Measurements from ENCODE around the gene CCDC180.

DNA sequence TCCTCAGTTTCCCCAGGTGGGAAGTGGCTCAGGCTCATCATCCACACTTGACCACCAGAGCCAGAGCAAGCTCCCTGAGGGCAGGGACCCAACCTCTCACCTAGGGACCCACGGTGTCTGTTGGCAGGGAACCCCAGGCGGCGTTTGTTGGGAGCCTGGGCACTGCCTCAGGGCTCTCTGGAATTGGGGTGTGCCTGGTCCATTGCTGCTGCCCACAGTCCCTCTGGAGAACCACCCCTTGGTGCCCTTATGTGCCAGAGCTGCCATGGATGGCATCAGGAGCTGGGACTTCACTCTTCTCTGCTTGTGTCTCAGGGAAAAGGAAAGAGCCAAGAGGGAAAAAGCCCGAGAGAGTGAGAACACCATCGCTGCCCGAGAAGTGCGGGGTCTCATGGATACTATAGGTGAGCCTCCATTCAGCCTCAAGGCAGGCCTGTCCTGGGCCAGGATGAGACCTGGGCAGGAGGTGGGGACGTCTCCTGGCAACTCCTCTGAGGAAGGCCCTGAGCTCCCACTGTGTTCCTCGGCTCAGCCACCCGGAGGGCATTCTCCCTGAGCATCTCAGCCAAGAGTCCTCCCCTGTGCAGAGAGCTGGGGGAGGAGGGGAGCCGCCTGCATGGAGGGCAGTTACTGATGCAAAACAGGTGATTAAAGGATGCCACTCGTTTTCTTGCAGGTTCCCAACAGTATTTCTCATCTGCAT is 4.5 kb downstream of the CCDC180 start:
- TF ChIP-seq POLR2A (IDR thresholded peaks at IDR 0.05) = no peak
- no peak for TF ChIP-seq CTCF (IDR thresholded peaks at IDR 0.05)

Data from heart left ventricle (tissue), 13 donors.